PFSK-1 (cell line): ENCODE measurements around the gene NAT9.

Experiments used
- FOXP2 ChIP-seq: optimal IDR thresholded peaks from 2 replicates; pipeline ENCODE3; 2011; ENCODE audit warnings: borderline replicate concordance, control low read depth, inconsistent platforms; ENCODE audit not compliant: insufficient read depth; ENCODE audit errors: extremely low read length, extremely low read depth
- POLR2AphosphoS5 ChIP-seq: IDR thresholded peaks from 2 replicates; pipeline ENCODE4 v1.6.1; 2012; ENCODE audit warnings: low read depth, mild to moderate bottlenecking, control low read depth, low read length, moderate library complexity
- SIN3A ChIP-seq: IDR thresholded peaks from 2 replicates; pipeline ENCODE4 v1.6.1; 2012; ENCODE audit warnings: mild to moderate bottlenecking, low read length, moderate library complexity, borderline replicate concordance; ENCODE audit not compliant: insufficient read depth
- TAF1 ChIP-seq: IDR thresholded peaks from 2 replicates; pipeline ENCODE4 v1.6.1; 2012; ENCODE audit warnings: low read length, control low read depth, borderline replicate concordance; ENCODE audit not compliant: insufficient read depth
- TF ChIP-seq, protein P1 (sequence below), 2 experiments: IDR thresholded peaks; 2 replicates each; pipeline versions ENCODE4 v1.6.1 to v1.8.0; 2011 to 2012; ENCODE audit warnings: low read depth in 2 of 2, low read length in 2 of 2, control low read depth in 1 of 2, inconsistent platforms in 1 of 2, mild to moderate bottlenecking in 1 of 2, moderate library complexity in 1 of 2; ENCODE audit not compliant: insufficient read depth in 1 of 2

DNA sequence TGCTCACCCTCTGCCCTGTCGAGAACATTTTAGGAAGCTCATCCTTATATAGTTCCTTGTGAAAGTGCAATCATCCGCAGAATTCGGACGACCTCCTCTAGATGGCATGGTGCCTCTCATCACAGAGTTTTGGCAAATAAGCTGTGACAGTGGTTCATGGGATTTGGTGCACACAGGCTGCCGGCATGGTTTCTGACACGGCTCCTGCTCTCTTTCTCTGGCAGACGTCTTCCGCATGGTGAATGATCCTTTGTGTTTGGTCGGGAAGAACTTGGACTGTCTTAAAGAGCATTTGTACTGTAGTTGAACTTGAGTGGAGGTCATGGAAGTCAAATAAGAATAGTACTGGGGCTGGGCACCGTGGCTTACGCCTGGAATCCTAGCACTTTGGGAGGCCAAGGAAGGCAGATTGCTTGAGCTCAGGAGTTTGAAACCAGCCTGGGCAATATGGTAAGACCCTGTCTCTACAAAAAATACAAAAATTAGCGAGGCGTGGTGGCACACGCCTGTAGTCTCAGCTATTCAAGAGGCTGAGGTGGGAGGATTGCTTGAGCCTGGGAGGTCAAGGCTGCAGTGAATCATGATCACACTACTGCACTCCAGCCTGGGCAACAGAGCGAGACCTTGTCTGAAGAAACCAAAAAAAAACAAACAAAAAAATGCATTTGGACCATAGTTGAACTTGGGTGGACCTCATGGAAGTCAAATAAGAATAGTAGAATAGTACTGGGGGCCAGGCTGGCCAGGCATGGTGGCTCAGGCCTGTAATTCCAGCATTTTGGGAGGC is 34.7 kb upstream of the NAT9 start:
- TF ChIP-seq POLR2AphosphoS5 (no peak), SIN3A (no peak), TAF1 (no peak), FOXP2 (no peak)
- TF ChIP-seq, protein P1, sequence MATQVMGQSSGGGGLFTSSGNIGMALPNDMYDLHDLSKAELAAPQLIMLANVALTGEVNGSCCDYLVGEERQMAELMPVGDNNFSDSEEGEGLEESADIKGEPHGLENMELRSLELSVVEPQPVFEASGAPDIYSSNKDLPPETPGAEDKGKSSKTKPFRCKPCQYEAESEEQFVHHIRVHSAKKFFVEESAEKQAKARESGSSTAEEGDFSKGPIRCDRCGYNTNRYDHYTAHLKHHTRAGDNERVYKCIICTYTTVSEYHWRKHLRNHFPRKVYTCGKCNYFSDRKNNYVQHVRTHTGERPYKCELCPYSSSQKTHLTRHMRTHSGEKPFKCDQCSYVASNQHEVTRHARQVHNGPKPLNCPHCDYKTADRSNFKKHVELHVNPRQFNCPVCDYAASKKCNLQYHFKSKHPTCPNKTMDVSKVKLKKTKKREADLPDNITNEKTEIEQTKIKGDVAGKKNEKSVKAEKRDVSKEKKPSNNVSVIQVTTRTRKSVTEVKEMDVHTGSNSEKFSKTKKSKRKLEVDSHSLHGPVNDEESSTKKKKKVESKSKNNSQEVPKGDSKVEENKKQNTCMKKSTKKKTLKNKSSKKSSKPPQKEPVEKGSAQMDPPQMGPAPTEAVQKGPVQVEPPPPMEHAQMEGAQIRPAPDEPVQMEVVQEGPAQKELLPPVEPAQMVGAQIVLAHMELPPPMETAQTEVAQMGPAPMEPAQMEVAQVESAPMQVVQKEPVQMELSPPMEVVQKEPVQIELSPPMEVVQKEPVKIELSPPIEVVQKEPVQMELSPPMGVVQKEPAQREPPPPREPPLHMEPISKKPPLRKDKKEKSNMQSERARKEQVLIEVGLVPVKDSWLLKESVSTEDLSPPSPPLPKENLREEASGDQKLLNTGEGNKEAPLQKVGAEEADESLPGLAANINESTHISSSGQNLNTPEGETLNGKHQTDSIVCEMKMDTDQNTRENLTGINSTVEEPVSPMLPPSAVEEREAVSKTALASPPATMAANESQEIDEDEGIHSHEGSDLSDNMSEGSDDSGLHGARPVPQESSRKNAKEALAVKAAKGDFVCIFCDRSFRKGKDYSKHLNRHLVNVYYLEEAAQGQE (IDR thresholded peaks at IDR 0.05; ENCODE audit: insufficient read depth in 1 of 2, low read depth in 2 of 2, low read length in 2 of 2) = no peak
